NCI-H774 (cell line): ENCODE results near the gene BRPF3.

Experiments
- DNase-seq: peaks from one replicate; lab custom pipeline; 2025; lab: John Stamatoyannopoulos, UW

BRPF3 gene

GRCh38 chr6:36196113-36196879, at the start of gene BRPF3:
TSS of gene BRPF3 (plus strand) at chr6:36196744. CDS start at chr6:36200323, 3,579 bp downstream.
- DNase-seq = peak; percentile 74

- DNase-seq = no peak
Measured at GRCh38 chr6:36147294-36147693, 49.2 kb upstream of the BRPF3 start.

GRCh38 chr6:36149476-36149875, 47.1 kb upstream of the BRPF3 start:
- DNase-seq = no peak

- DNase-seq = no peak
Measured at GRCh38 chr6:36150283-36150682, 46.3 kb upstream of the BRPF3 start.

GRCh38 chr6:36154286-36154685, 42.3 kb upstream of the BRPF3 start:
- DNase-seq = no peak

DNA sequence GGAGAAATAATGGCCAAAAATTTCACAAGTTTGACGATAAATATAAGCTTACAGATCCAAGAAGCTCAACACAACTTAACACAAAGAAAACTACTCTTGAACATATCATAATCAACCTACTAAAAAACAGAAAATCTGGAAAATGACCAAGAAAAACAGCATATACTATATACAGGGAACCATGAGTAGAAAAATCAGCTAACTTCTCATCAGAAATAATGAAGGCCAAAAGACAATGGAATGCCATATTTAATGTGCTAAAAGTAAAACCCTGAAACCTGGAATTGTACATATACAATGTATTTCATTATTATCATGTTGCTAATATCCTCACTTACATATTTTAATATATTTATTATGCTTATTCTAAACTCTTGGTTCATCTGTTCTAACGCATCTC, 40.9 kb upstream of the BRPF3 start:
- DNase-seq = no peak

- no peak for DNase-seq
Measured at GRCh38 chr6:36160147-36160760, 36.3 kb upstream of the BRPF3 start.

DNA sequence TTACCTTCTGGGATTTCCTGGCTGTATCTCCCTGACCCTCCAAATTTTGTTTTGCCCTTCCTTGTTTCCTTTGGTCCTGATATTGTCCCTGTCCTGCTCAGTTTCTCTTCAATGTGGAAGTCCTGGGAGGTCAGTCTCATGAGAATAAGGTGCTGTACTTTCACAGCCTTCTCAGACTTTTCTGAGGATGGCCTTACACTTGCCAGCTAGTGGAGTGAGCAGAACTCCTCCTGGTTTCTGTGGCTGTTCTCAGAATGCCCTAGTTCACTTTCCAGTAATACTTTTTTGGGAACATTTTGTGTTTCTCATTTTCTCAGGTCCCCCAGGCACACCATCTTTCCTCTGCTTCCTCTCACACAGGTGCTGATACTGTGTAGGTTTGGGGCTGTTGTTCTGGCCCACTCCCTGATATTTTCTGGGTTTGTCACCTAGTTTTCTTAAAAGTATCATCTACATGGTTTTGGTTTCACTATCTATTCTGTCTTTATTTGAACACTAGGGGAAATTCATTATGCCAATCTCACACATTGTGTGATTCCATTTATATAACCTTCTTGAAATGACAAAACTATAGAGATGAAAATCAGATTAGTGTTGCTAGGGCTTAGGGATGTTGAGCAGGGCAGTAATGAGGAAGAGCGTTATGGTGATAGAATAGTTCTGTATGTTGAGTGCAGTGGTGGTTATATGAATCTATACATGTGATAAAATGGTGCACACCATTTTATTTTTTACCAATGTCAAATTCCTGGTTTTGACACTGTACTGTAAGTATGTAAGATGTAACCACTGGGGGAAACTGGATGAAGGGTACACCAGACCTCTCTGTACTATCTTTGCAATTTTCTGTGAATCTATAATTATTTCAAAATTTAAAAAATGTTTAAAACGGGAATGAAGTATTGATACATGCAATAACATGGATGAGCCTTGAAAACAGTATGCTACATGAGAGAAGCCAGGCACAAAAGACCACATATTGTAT, 27.2 kb upstream of the BRPF3 start:
- no peak for DNase-seq

DNA sequence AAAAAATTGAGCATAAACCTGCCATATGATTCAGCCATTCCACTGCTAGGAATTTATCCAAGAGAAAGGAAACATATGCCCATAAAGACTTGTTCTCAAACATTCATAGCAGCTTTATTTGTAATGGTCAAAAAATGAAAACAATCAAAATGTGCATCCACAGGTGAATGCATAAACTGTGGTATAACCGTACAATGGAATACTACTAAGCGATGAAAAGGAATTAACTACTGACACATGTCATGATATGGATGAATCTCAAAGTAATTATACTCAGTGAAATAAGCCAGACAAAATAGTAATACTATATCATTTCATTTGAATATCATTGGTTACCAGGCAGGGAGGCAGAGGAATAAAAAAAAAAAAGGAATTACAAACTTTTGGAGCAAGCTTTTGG, 25.8 kb upstream of the BRPF3 start:
- DNase-seq = no peak

- DNase-seq = no peak
Measured at GRCh38 chr6:36171573-36171972, 25.0 kb upstream of the BRPF3 start.

GRCh38 chr6:36177166-36177565, 19.4 kb upstream of the BRPF3 start:
- no peak for DNase-seq

- DNase-seq = no peak
Measured at GRCh38 chr6:36178544-36178943, 18.0 kb upstream of the BRPF3 start.

DNA sequence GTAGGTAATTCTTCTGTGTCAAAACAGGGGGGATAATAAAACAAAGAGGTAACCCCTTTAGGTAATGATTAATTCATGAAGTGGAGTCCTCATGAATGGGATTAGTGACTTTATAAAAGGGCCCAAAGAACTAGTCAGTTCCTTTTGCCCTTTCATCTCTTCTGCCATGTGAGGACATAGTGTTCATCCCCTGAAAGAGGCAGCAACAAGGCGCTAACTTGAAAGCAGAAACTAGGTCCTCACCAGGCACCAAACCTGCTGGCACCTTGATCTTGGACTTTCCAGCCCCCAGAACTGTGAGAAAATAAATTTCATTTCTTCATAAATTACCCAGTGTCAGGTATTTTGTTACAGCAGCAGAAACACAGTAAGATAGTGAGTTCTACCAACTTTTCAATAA, 16.4 kb upstream of the BRPF3 start:
- DNase-seq = no peak

- DNase-seq = no peak
Measured at GRCh38 chr6:36184311-36184710, 12.2 kb upstream of the BRPF3 start.

DNA sequence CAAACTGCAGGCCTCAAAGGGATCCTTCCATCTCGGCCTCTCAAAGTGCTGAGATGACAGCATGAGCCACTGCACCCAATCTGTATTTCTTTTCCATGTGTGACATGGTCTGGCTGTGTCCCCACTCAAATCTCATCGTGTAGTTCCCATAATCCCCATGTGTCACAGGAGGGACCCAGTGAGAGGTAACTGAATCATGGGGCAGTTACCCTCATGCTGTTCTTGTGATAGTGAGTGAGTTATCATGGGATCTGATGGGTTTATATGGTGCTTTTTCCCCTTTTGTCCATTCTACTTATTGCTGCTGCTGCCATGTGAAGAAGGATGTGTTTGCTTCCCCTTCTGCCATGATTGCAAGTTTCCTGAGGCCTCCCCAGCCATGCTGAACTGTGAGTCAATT, 10.3 kb upstream of the BRPF3 start:
- no peak for DNase-seq

- no peak for DNase-seq
Measured at GRCh38 chr6:36187446-36187845, 9.1 kb upstream of the BRPF3 start.

GRCh38 chr6:36195471-36196112, 952 bp upstream of the BRPF3 start:
- peak; percentile 19 for DNase-seq

DNA sequence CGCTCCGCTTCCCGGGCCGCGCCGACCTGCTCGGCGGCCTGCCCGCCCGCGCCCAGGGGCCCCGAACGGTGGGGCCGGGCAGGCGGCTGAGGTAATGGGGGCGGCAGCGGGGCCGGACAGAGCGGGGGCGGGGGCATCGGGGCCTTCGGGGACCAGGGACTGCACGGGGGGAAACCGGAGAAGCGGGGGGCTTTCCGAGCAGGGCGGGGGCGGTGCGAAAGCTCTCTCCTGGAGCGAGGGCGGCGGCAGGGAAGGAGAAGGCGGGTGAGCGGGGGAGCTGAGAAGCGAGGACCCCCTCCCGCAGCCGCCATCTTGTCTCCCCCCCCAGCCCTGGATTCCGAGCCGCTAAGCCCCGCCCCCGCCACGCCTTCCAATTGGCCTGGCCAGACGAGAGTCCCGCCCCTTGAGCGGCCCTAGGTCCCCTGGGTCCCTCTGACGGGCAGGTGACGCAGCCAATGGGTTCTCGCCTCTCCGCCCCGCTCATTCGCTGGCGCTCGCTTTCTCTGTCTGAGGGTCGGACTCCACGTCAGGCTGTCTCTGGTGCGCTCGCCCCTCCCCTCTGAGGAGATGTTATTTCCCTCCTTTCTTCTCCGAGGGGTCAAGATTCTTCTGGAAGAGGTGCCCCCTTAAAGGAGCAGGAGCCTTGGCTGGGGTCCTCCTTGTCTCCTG, 470 bp downstream of the BRPF3 start:
- peak; percentile 96 for DNase-seq

- no peak for DNase-seq
Measured at GRCh38 chr6:36197739-36198221, 1.2 kb downstream of the BRPF3 start.

GRCh38 chr6:36198986-36199385, 2.4 kb downstream of the BRPF3 start:
- no peak for DNase-seq

GRCh38 chr6:36200154-36200891, 3.8 kb downstream of the BRPF3 start:
- no peak for DNase-seq
